Osteocyte (in vitro differentiated cells): ENCODE results near the gene ADAT1. TPM values are rescaled to one million over a fixed set of nuclear protein-coding genes. Genes with fewer than 3 reads are reported as not detected.

Source experiments
- DNase-seq: peaks from one replicate; pipeline ENCODE4 v3.0.0; 2021; ENCODE audit warnings: mixed read lengths; ENCODE audit not compliant: unreplicated experiment; ENCODE audit errors: extremely low spot score
- H3K27ac Mint-ChIP-seq: one replicate; pipeline ENCODE4 v1.8.0; 2021; ENCODE audit warnings: mild to moderate bottlenecking, mixed read lengths; ENCODE audit not compliant: unreplicated experiment
- H3K27me3 Mint-ChIP-seq: one replicate; pipeline ENCODE4 v1.8.0; 2021; ENCODE audit warnings: mixed read lengths; ENCODE audit not compliant: unreplicated experiment
- H3K36me3 Mint-ChIP-seq: one replicate; pipeline ENCODE4 v1.8.0; 2021; ENCODE audit warnings: mixed read lengths; ENCODE audit not compliant: unreplicated experiment
- H3K4me1 Mint-ChIP-seq: one replicate; pipeline ENCODE4 v1.8.0; 2021; ENCODE audit warnings: mixed read lengths; ENCODE audit not compliant: unreplicated experiment
- H3K4me3 Mint-ChIP-seq: one replicate; pipeline ENCODE4 v1.8.0; 2021; ENCODE audit warnings: mild to moderate bottlenecking, moderate library complexity, mixed read lengths; ENCODE audit not compliant: unreplicated experiment
- H3K9me3 Mint-ChIP-seq: one replicate; pipeline ENCODE4 v1.8.0; 2021; ENCODE audit warnings: mixed read lengths; ENCODE audit not compliant: unreplicated experiment
- CTCF ChIP-seq: fragments of 200-600 bp; sonication (generic); IDR thresholded peaks from 2 replicates; pipeline ENCODE4 v1.5.0; 2021; ENCODE audit warnings: antibody characterized with exemption, mild to moderate bottlenecking, moderate library complexity
- total RNA-seq: library from RNA; stranded (reverse); gene quantifications from 2 replicates; pipeline ENCODE4 v1.2.1, GENCODE V29; 2021

Gene ADAT1
- total RNA-seq, 1 donor from 2014 or later = 55.9 TPM

- DNase-seq = no peak
- H3K4me1 Mint-ChIP-seq = no peaks in the 10 kb centered on the region
- TF ChIP-seq CTCF = no peak
- H3K36me3 Mint-ChIP-seq = peaks cover 1% of the 10 kb centered on the region
- no peaks in the 10 kb centered on the region for H3K9me3 Mint-ChIP-seq
- H3K27me3 Mint-ChIP-seq = no peaks in the 10 kb centered on the region
- no peak overlapping the region for H3K27ac Mint-ChIP-seq
- no peak overlapping the region for H3K4me3 Mint-ChIP-seq
These were observed 33.8 kb downstream of the ADAT1 start for GRCh38 chr16:75589306-75589705.

DNA sequence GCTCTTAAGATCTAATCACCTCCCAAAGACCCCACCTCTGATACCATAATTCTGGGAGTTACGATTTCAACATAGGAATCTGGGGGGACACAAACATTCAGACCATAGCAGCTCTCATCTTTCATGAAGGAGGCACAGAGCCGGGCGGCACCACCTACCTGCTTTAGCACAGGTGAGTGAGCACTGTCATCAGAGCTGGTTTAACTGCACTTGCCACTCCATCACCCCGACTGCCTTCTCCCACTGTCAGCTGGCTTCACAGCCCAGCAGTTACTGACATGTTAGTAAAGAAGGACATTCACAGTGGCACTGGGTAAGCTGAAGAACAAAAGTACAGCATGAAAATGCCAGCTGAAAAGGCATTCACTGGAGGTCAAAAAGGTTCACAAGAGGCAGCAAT is 34.4 kb downstream of the ADAT1 start:
- no peaks in the 10 kb centered on the region for H3K27me3 Mint-ChIP-seq
- no peak overlapping the region for H3K27ac Mint-ChIP-seq
- H3K36me3 Mint-ChIP-seq = no peaks in the 10 kb centered on the region
- no peak for DNase-seq
- no peak overlapping the region for H3K4me3 Mint-ChIP-seq
- no peak for TF ChIP-seq CTCF
- no peaks in the 10 kb centered on the region for H3K9me3 Mint-ChIP-seq
- H3K4me1 Mint-ChIP-seq = no peaks in the 10 kb centered on the region

DNA sequence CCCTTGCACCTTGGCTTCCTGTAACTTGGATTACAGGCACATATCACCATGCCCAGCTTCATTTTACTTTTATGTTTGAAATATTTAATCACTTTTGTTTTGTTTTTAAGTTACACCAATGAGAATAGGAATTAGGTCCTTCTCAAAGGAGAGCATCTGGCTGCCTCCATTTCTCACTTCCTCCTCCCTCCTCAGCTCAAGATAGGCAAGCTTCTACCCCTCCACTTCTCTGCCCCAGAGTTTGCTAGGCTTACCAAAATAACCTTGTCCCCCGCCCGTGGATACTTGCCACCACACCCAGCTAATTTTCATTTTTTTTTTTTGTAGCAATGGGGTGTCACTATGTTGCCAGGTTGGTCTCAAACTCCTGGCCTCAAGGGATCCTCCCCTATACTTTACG is 39.0 kb downstream of the ADAT1 start:
- Mint-ChIP-seq H3K27ac (no peak overlapping the region), H3K36me3 (peaks cover 13% of the 10 kb centered on the region), H3K27me3 (no peaks in the 10 kb centered on the region), H3K9me3 (no peaks in the 10 kb centered on the region), H3K4me3 (no peak overlapping the region), H3K4me1 (no peaks in the 10 kb centered on the region)
- no peak for DNase-seq
- no peak for TF ChIP-seq CTCF

DNA sequence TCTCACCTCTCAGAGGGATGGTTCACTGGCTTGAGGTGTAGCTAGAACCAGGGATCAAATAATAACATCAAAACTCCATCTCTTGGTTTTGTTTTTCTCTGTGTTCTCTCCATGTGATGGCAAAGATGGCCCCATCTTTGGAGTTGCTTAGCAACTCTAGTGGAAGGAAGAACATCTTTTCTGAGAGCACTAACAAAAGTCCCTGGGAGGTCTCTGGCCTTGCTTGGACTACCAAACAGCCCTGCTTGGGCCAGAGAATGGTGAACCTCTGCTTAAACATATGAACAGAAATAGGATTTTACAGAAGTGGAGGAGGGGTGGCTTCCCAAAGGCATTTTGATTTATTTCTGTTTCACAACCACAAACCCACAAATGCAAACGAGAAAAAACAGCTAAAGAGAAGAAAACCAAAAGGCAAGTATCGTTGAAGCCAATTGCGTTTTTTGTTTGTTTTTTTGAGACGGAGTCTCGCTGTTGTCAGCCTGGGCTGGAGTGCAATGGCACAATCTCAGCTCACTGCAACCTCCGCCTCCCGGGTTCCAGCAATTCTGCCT is 43.7 kb downstream of the ADAT1 start:
- H3K9me3 Mint-ChIP-seq = no peaks in the 10 kb centered on the region
- H3K4me1 Mint-ChIP-seq = no peaks in the 10 kb centered on the region
- DNase-seq = no peak
- no peaks in the 10 kb centered on the region for H3K27me3 Mint-ChIP-seq
- no peak overlapping the region for H3K27ac Mint-ChIP-seq
- no peak for TF ChIP-seq CTCF
- no peak overlapping the region for H3K4me3 Mint-ChIP-seq
- H3K36me3 Mint-ChIP-seq = peaks cover 49% of the 10 kb centered on the region

GRCh38 chr16:75578725-75579124 is 44.4 kb downstream of the ADAT1 start:
- H3K4me3 Mint-ChIP-seq = no peak overlapping the region
- H3K27ac Mint-ChIP-seq = no peak overlapping the region
- H3K9me3 Mint-ChIP-seq = no peaks in the 10 kb centered on the region
- DNase-seq = no peak
- no peak for TF ChIP-seq CTCF
- H3K4me1 Mint-ChIP-seq = no peaks in the 10 kb centered on the region
- H3K27me3 Mint-ChIP-seq = no peaks in the 10 kb centered on the region
- peaks cover 49% of the 10 kb centered on the region for H3K36me3 Mint-ChIP-seq
